Body of pancreas (tissue), 4 donors: ENCODE data around the gene ITGAX. TPM values are rescaled to one million over a fixed set of nuclear protein-coding genes. Genes with fewer than 3 reads are reported as not detected.

ENCODE experiments used
- ATAC-seq: fragments of 150-250 bp; one replicate; pipeline ENCODE4 v1.9.1; 2016
- DNase-seq, 4 donors: peaks; one replicate each; pipeline ENCODE4 v3.0.0-alpha.2; 2019
- H3K27ac ChIP-seq, 4 donors: fragments of 200-600 bp; sonication (generic); 1 replicate in 3 of 4; 2 replicates in 1 of 4; pipeline versions ENCODE4 v1.5.1 to v1.6.1; 2016 to 2019; ENCODE audit warnings: mild to moderate bottlenecking in 1 of 4, mixed read lengths in 1 of 4, moderate library complexity in 1 of 4
- H3K27me3 ChIP-seq, 2 donors: fragments of 200-600 bp; sonication (generic); one replicate each; pipeline ENCODE4 v1.6.0; 2016; ENCODE audit warnings: mild to moderate bottlenecking in 1 of 2
- H3K36me3 ChIP-seq, 2 donors: fragments of 200-600 bp; sonication (generic); replicated peaks in 1 of 2; 2 replicates each; pipeline ENCODE4 v1.5.1; 2016; ENCODE audit warnings: low read depth in 2 of 2; ENCODE audit not compliant: insufficient read depth in 1 of 2
- H3K4me1 ChIP-seq: fragments of 200-600 bp; sonication (generic); one replicate; pipeline ENCODE4 v1.6.0; 2016
- H3K4me3 ChIP-seq, 2 donors: fragments of 200-600 bp; sonication (generic); 1 replicate in 1 of 2; 2 replicates in 1 of 2; pipeline ENCODE4 v1.5.1; 2016 to 2019
- H3K9me3 ChIP-seq, 3 donors: fragments of 200-600 bp; sonication (generic); 1 replicate in 2 of 3; 2 replicates in 1 of 3; pipeline ENCODE4 v1.5.1; 2016
- CTCF ChIP-seq, 7 experiments: fragments of 450-650 bp in 4 of 7; fragments of 200-600 bp in 3 of 7; sonication (generic) in 3 of 7; IDR thresholded peaks; one replicate each; pipeline ENCODE4 v1.5.1; 2016 to 2019; ENCODE audit warnings: antibody characterized with exemption in 7 of 7
- POLR2A ChIP-seq, 3 donors: fragments of 450-650 bp; IDR thresholded peaks; one replicate each; pipeline ENCODE4 v1.6.1; 2016; ENCODE audit warnings: antibody characterized with exemption in 3 of 3, mild to moderate bottlenecking in 2 of 3
- WGBS, 2 donors: methylation state at CpG; one replicate each; pipeline ENCODE4 v1.1.5; 2017; 5-methylcytosine and 5-hydroxymethylcytosine counted together
- intact Hi-C: fragments of 100-400 bp; cut with DNase I; formaldehyde crosslinking; loops from one replicate; pipeline ENCODE4 v1.15.1; 2023
- total RNA-seq, 2 donors: library from RNA; depleted of rRNA; stranded (reverse); fragments of >200 nt; gene quantifications; one replicate each; pipeline ENCODE4 v1.1.0, GENCODE V29; 2016

Gene ITGAX
- total RNA-seq, 2 donors from 2014 or later = 3.0 to 8.6 TPM

- no peak for DNase-seq
- no peaks in the 10 kb centered on the region for H3K36me3 ChIP-seq
- TF ChIP-seq CTCF (IDR thresholded peaks at IDR 0.05) (no peak), POLR2A (IDR thresholded peaks at IDR 0.05) (no peak)
Observed at GRCh38 chr16:31371619-31372484, 16.9 kb downstream of the ITGAX start.

GRCh38 chr16:31373235-31373634 is 18.3 kb downstream of the ITGAX start:
- no peak overlapping the region for H3K27ac ChIP-seq
- intact Hi-C loops = no loop called here
- DNase-seq (no peak), ATAC-seq (no peak)
- no peaks in the 10 kb centered on the region for H3K36me3 ChIP-seq
- H3K4me1 ChIP-seq = peaks cover 15% of the 10 kb centered on the region
- no peak for TF ChIP-seq CTCF (IDR thresholded peaks at IDR 0.05)
- TF ChIP-seq POLR2A (IDR thresholded peaks at IDR 0.05) = no peak
- WGBS, 2 donors = 80% methylated on average over 9 to 14 of the region's 14 CpGs
- no peaks in the 10 kb centered on the region for H3K27me3 ChIP-seq
- H3K9me3 ChIP-seq = no peaks in the 10 kb centered on the region
- no peak overlapping the region for H3K4me3 ChIP-seq

More at GRCh38 chr16:31371619-31372484, 16.9 kb downstream of the ITGAX start:
- H3K9me3 ChIP-seq = no peaks in the 10 kb centered on the region
- 70 to 80% methylated on average over 20 to 42 of the region's 42 CpGs for WGBS, 2 donors
- H3K27me3 ChIP-seq = no peaks in the 10 kb centered on the region
- no peak overlapping the region for H3K27ac ChIP-seq
- intact Hi-C loops = no loop called here
- H3K4me1 ChIP-seq = peaks cover 4% of the 10 kb centered on the region
- no peak for ATAC-seq
- H3K4me3 ChIP-seq = no peak overlapping the region

- ATAC-seq = no peak
- intact Hi-C loops = no loop called here
Observed at GRCh38 chr16:31375231-31375630, 20.3 kb downstream of the ITGAX start.

GRCh38 chr16:31376705-31377104 is 21.7 kb downstream of the ITGAX start:
- Histone ChIP-seq H3K27ac (peak overlapping the region; percentile 58 to 72 (median 64)), H3K36me3 (no peaks in the 10 kb centered on the region), H3K4me1 (peaks cover 15% of the 10 kb centered on the region), H3K27me3 (no peaks in the 10 kb centered on the region), H3K9me3 (no peaks in the 10 kb centered on the region), H3K4me3 (no peak overlapping the region)
- no peak for TF ChIP-seq POLR2A (IDR thresholded peaks at IDR 0.05)
- TF ChIP-seq CTCF (IDR thresholded peaks at IDR 0.05) = no peak
- peak; percentile 82 for ATAC-seq
- intact Hi-C loops = no loop called here
- 26 to 43% methylated on average over 8 of the region's 8 CpGs for WGBS, 2 donors
- peak; percentile 57 to 75 (median 68) for DNase-seq

More at GRCh38 chr16:31375231-31375630, 20.3 kb downstream of the ITGAX start:
- Histone ChIP-seq H3K4me3 (no peak overlapping the region), H3K36me3 (no peaks in the 10 kb centered on the region), H3K27ac (no peak overlapping the region), H3K27me3 (no peaks in the 10 kb centered on the region), H3K4me1 (peaks cover 15% of the 10 kb centered on the region), H3K9me3 (no peaks in the 10 kb centered on the region)
- WGBS, 2 donors = 91 to 94% methylated on average over 4 to 5 of the region's 5 CpGs
- TF ChIP-seq POLR2A (IDR thresholded peaks at IDR 0.05) (no peak), CTCF (IDR thresholded peaks at IDR 0.05) (no peak)
- DNase-seq = no peak
